Heart left ventricle (tissue), 16 donors: ENCODE measurements around the gene GOLGA6L26. TPM values are rescaled to one million over a fixed set of nuclear protein-coding genes. Genes with fewer than 3 reads are reported as not detected.
"Not testable (repeated sequence)": the region's sequence is repeated elsewhere in the genome, so short reads cannot be mapped to it uniquely, and the experiment has no call there.

Source experiments
- ATAC-seq, 4 donors: fragments of 200-7000 bp; cut with Tn5 transposase; one replicate each; pipeline ENCODE4 v1.9.1; 2020 to 2022; ENCODE audit warnings: moderate library complexity in 4 of 4, mild to moderate bottlenecking in 3 of 4, moderate number of reproducible peaks in 1 of 4
- DNase-seq, 5 donors: peaks; one replicate each; pipeline ENCODE4 v3.0.0-alpha.2; 2020
- H3K27ac ChIP-seq, 12 donors: fragments of 200-600 bp; sonication (generic) in 4 of 12; one replicate each; pipeline versions ENCODE4 v1.5.0 to v1.8.0; 2016 to 2022; ENCODE audit warnings: mild to moderate bottlenecking in 2 of 12
- H3K27me3 ChIP-seq, 9 donors: fragments of 200-600 bp; sonication (generic) in 2 of 9; one replicate each; pipeline versions ENCODE4 v1.5.1 to v1.8.0; 2016 to 2022; ENCODE audit warnings: mild to moderate bottlenecking in 3 of 9
- H3K36me3 ChIP-seq, 9 donors: fragments of 200-600 bp; sonication (generic) in 2 of 9; one replicate each; pipeline versions ENCODE4 v1.5.0 to v1.8.0; 2018 to 2022; ENCODE audit warnings: mild to moderate bottlenecking in 2 of 9
- H3K4me1 ChIP-seq, 12 donors: fragments of 200-600 bp; sonication (generic) in 4 of 12; one replicate each; pipeline versions ENCODE4 v1.5.0 to v1.8.0; 2016 to 2022; ENCODE audit warnings: mild to moderate bottlenecking in 3 of 12
- H3K4me3 ChIP-seq, 12 donors: fragments of 200-600 bp; sonication (generic) in 4 of 12; one replicate each; pipeline versions ENCODE4 v1.5.0 to v1.8.0; 2017 to 2022; ENCODE audit warnings: mild to moderate bottlenecking in 9 of 12, moderate library complexity in 4 of 12
- H3K9me3 ChIP-seq, 12 donors: fragments of 200-600 bp; sonication (generic) in 4 of 12; one replicate each; pipeline versions ENCODE4 v1.5.0 to v1.8.0; 2016 to 2022; ENCODE audit warnings: mild to moderate bottlenecking in 1 of 12
- POLR2A ChIP-seq, 2 donors: fragments of 450-650 bp; IDR thresholded peaks; one replicate each; pipeline ENCODE4 v1.6.1; 2017; ENCODE audit warnings: antibody characterized with exemption in 2 of 2, mild to moderate bottlenecking in 2 of 2, moderate library complexity in 2 of 2
- WGBS, 4 donors: extraction: QIAGEN DNeasy Blood & Tissue Kit in 2 of 4; methylation state at CpG; one replicate each; pipeline versions ENCODE4 v1.1.5 to v1.1.7; 2013 to 2018; 5-methylcytosine and 5-hydroxymethylcytosine counted together
- intact Hi-C, 10 donors: fragments of 100-400 bp; cut with DNase I; formaldehyde crosslinking; loops; one replicate each; pipeline versions ENCODE4 v1.11.1 to v1.14.2; 2022
- polyA plus RNA-seq, 2 donors: library from polyadenylated mRNA; stranded (reverse); fragments of 200-250 nt; gene quantifications; one replicate each; pipeline ENCODE4 v1.2.3, GENCODE V29; 2013
- total RNA-seq, 9 donors: library from RNA; depleted of rRNA in 2 of 9; stranded (reverse); fragments of >200 nt in 2 of 9; fragmentation: NEBNext Ultra II Directional in 3 of 9; extraction: Animal tissue kit (Norgen Biotek cat#: 25700) in 3 of 9; gene quantifications; one replicate each; pipeline versions ENCODE4 v1.1.0 to v1.2.4, GENCODE V29; 2016 to 2023
- TF ChIP-seq, protein P1 (sequence below), 12 donors: fragments of 200-600 bp; sonication (generic) in 4 of 12; IDR thresholded peaks; one replicate each; pipeline versions ENCODE4 v1.5.0 to v1.8.0; 2018 to 2022; ENCODE audit warnings: antibody characterized with exemption in 12 of 12, mild to moderate bottlenecking in 5 of 12
- donor health status: ischemic (EF 13 %, LVEDD 7.1; RV severe dilation, severe dysfunction).
- donor health status: healthy with polysubstance abuse.
- donor health status: DM: no; HTN: yes; CAD: no.
- donor health status: DM: no; HTN: no; CAD: no.
- donor health status: ischemic (EF 25% LVEDD 6.9; RV normal size, moderate dysfunction).
- donor health status: ischemic (EF 25% LVEDD 5.7; RV mildly dilated, moderate dysfunction).
- donor health status: healthy.
- donor health status: DM: yes; HTN: yes; CAD: no.
- donor health status: ischemic (EF 35%, LVEDD 5.7; RV mildly dilated, moderate dysfunction).
- donor health status: nonischemic (EF 11% LVEDD 7.7; RV severe dilation, severe dysfunction).
- donor health status: DM: yes; HTN: yes; CAD: no.
- donor health status: PGD.
- donor health status: ischemic (EF 29% LVEDD 5.4; RV normal size, mild dysfunction).
- donor health status: nonischemic (EF 23%, LVEDD 6.1; RV moderate dilation, normal function).

GOLGA6L26 gene
- total and polyA plus RNA-seq, 11 donors: not detected

DNA sequence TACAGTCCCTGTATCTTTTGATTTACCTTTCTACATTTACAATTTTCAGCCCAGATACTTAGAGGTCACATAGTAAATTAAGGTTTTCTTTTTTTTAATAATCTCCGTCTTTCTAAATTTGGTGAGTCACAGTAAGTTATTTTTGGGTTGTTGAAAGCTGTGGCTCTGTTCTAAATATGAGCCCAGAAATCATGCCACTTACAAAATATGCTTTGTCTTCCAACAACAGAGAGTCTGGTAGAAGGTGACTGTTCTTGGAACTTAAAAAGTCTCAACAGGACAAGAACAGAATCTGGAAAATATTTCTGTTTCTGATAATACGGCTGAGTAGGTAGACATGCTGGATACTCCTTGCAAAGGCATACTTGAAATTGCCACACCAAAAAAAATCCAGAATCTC is 36.6 kb upstream of the GOLGA6L26 start:
- peak overlapping the region in 11 of 12 donors; percentile 17 to 70 (median 61) for H3K27ac ChIP-seq
- WGBS, 4 donors: 42 to 66% (median 49%) methylated on average over 2 of the region's 2 CpGs
- DNase-seq: no peak
- TF ChIP-seq, protein P1, sequence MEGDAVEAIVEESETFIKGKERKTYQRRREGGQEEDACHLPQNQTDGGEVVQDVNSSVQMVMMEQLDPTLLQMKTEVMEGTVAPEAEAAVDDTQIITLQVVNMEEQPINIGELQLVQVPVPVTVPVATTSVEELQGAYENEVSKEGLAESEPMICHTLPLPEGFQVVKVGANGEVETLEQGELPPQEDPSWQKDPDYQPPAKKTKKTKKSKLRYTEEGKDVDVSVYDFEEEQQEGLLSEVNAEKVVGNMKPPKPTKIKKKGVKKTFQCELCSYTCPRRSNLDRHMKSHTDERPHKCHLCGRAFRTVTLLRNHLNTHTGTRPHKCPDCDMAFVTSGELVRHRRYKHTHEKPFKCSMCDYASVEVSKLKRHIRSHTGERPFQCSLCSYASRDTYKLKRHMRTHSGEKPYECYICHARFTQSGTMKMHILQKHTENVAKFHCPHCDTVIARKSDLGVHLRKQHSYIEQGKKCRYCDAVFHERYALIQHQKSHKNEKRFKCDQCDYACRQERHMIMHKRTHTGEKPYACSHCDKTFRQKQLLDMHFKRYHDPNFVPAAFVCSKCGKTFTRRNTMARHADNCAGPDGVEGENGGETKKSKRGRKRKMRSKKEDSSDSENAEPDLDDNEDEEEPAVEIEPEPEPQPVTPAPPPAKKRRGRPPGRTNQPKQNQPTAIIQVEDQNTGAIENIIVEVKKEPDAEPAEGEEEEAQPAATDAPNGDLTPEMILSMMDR (IDR thresholded peaks at IDR 0.05): no peak
- no peak for TF ChIP-seq POLR2A (IDR thresholded peaks at IDR 0.05)
- H3K36me3 ChIP-seq: no peaks in the 10 kb centered on the region
- no peaks in the 10 kb centered on the region for H3K9me3 ChIP-seq
- H3K4me3 ChIP-seq: no peak overlapping the region
- intact Hi-C loops: loop anchor here in 1 of 10 donors (2.0 kb wide), 1 partner anchor 32 kb away; no protein-coding TSS in a partner anchor
- H3K4me1 ChIP-seq: peaks cover 0 to 11% (median 0%) of the 10 kb centered on the region in 12 donors
- ATAC-seq: peak in 2 of 4 donors; percentile 29 to 42
- no peaks in the 10 kb centered on the region for H3K27me3 ChIP-seq

- H3K27ac ChIP-seq, DNase-seq, intact Hi-C loops, H3K36me3 ChIP-seq, H3K9me3 ChIP-seq, H3K4me3 ChIP-seq, ATAC-seq, H3K27me3 ChIP-seq, H3K4me1 ChIP-seq: not testable (repeated sequence)
- TF ChIP-seq, protein P1 (IDR thresholded peaks at IDR 0.05): peak in 8 of 12 donors; percentile 10 to 45 (median 31)
- WGBS, 4 donors: 46 to 63% (median 56%) methylated on average over 6 to 7 of the region's 9 CpGs; no CpG with 5 or more reads in 1 of the 4 donors
Measured at GRCh38 chr15:23364261-23364660, 30.3 kb upstream of the GOLGA6L26 start.

- intact Hi-C loops: not testable (repeated sequence)
Measured at GRCh38 chr15:23362622-23363021, 28.6 kb upstream of the GOLGA6L26 start.

GRCh38 chr15:23354448-23354847 is 20.5 kb upstream of the GOLGA6L26 start, which contains the start of gene GOLGA8S:
GOLGA8S (plus strand) TSS chr15:23354748; CDS start chr15:23354810, 62 bp downstream.
- H3K4me1 ChIP-seq, H3K4me3 ChIP-seq, H3K27me3 ChIP-seq, H3K9me3 ChIP-seq, H3K27ac ChIP-seq, intact Hi-C loops, H3K36me3 ChIP-seq, DNase-seq, ATAC-seq: not testable (repeated sequence)
- WGBS, 4 donors: no CpG with 5 or more reads among the region's 8 CpGs

More at GRCh38 chr15:23362622-23363021, 28.6 kb upstream of the GOLGA6L26 start:
- H3K4me3 ChIP-seq, H3K36me3 ChIP-seq, H3K9me3 ChIP-seq, H3K27me3 ChIP-seq, H3K4me1 ChIP-seq, DNase-seq, ATAC-seq, H3K27ac ChIP-seq: not testable (repeated sequence)
- 70 to 72% methylated on average over 1 to 2 of the region's 5 CpGs; no CpG with 5 or more reads in 2 of the 4 donors for WGBS, 4 donors
- TF ChIP-seq, protein P1 (IDR thresholded peaks at IDR 0.05): peak in 1 of 12 donors; percentile 15

DNA sequence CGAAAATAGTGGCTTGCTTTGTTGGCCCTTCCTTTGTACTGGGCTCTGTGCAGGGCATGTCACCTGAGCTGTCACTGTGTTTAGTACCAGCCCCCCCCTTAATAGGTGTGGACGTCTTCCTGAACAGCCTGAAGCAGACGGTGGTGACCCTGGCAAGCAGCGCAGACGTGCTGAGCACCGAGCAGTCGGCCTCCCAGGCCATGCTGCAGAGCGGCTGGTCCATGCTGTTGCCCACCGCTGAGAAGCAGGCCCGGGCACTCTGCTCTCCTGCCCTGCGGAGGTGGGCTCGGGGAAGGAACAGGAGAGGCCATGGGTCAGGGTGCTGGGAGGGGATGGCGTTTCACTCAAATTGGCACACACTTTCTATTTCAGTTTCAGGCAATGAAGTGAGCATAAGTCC is 22.8 kb downstream of the GOLGA6L26 start:
- intact Hi-C loops, H3K9me3 ChIP-seq, H3K27me3 ChIP-seq, H3K4me1 ChIP-seq, H3K27ac ChIP-seq, H3K4me3 ChIP-seq, ATAC-seq: not testable (repeated sequence)
- H3K36me3 ChIP-seq: peaks cover 0 to 51% (median 34%) of the 10 kb centered on the region in 9 donors
- WGBS, 4 donors: 83 to 90% (median 89%) methylated on average over 3 to 13 of the region's 13 CpGs
- peak in 1 of 5 donors; percentile 41 for DNase-seq

DNA sequence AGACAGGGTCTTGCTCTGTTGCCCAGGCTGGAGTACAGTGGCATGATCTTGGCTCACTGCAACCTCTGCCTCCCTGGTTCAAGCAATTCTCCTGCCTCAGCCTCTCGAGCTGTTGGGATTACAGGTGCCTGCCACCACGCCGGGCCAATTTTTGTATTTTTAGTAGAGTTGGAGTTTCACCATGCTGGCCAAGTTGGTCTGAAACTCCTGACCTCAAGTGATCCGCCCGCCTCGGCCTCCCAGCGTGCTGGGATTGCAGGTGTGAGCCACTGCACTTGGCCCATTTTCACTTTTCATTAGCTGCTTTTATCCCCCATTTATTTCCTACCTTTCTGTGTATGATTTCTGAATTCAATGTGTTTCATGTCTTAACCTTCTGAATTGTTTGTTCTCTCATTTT is 28.1 kb downstream of the GOLGA6L26 start:
- WGBS, 4 donors: 90 to 96% (median 95%) methylated on average over 7 of the region's 7 CpGs
- H3K27me3 ChIP-seq, ATAC-seq, intact Hi-C loops, H3K9me3 ChIP-seq, H3K27ac ChIP-seq, H3K4me3 ChIP-seq: not testable (repeated sequence)
- H3K36me3 ChIP-seq: peaks cover 0 to 53% (median 28%) of the 10 kb centered on the region in 9 donors
- peaks cover 0 to 23% (median 9%) of the 10 kb centered on the region in 12 donors for H3K4me1 ChIP-seq
- peak in 1 of 5 donors; percentile 29 for DNase-seq

GRCh38 chr15:23304805-23305204 is 29.2 kb downstream of the GOLGA6L26 start:
- ATAC-seq, H3K9me3 ChIP-seq, intact Hi-C loops, DNase-seq, H3K27me3 ChIP-seq, H3K27ac ChIP-seq: not testable (repeated sequence)
- Histone ChIP-seq H3K4me1 (peaks cover 0 to 23% (median 9%) of the 10 kb centered on the region in 12 donors), H3K36me3 (peaks cover 0 to 42% (median 17%) of the 10 kb centered on the region in 9 donors), H3K4me3 (peak overlapping the region in 8 of 12 donors; percentile 50 to 63 (median 58))
- WGBS, 4 donors: 56 to 64% (median 57%) methylated on average over 4 of the region's 4 CpGs

- intact Hi-C loops, ATAC-seq, H3K9me3 ChIP-seq, H3K27me3 ChIP-seq: not testable (repeated sequence)
- H3K36me3 ChIP-seq: peaks cover 0 to 36% (median 11%) of the 10 kb centered on the region in 9 donors
- H3K4me3 ChIP-seq: peak overlapping the region; percentile 10 to 63 (median 54)
- DNase-seq: peak in 1 of 5 donors; percentile 27
- WGBS, 4 donors: 0 to 13% (median 5%) methylated on average over 4 to 7 of the region's 7 CpGs
- peaks cover 0 to 23% (median 9%) of the 10 kb centered on the region in 12 donors for H3K4me1 ChIP-seq
- H3K27ac ChIP-seq: peak overlapping the region in 7 of 12 donors; percentile 38 to 66 (median 57)
Measured at GRCh38 chr15:23304267-23304666, 29.7 kb downstream of the GOLGA6L26 start.
